Urinary bladder (tissue), 4 donors: ENCODE data around the gene ORAI2. TPM values are rescaled to one million over a fixed set of nuclear protein-coding genes. Genes with fewer than 3 reads are reported as not detected.

Experiments
- DNase-seq: peaks from one replicate; pipeline ENCODE4 v3.0.0-alpha.2; 2015; ENCODE audit errors: extremely low spot score
- H3K27ac ChIP-seq: one replicate; pipeline ENCODE4 v1.5.1; 2013; ENCODE audit warnings: low read depth, mild to moderate bottlenecking, moderate library complexity
- H3K36me3 ChIP-seq: one replicate; pipeline ENCODE4 v1.6.1; 2013; ENCODE audit warnings: mild to moderate bottlenecking, moderate library complexity; ENCODE audit not compliant: insufficient read depth
- H3K4me1 ChIP-seq: one replicate; pipeline ENCODE4 v1.6.1; 2013; ENCODE audit warnings: mild to moderate bottlenecking, moderate library complexity; ENCODE audit not compliant: insufficient read depth
- H3K4me3 ChIP-seq: one replicate; pipeline ENCODE4 v1.5.1; 2013; ENCODE audit warnings: low read depth, low read length
- WGBS: extraction: QIAGEN DNeasy Blood & Tissue Kit; methylation state at CpG from one replicate; pipeline ENCODE4 v1.1.7; 2013; 5-methylcytosine and 5-hydroxymethylcytosine counted together
- polyA plus RNA-seq: library from polyadenylated mRNA; stranded (reverse); fragments of 200-250 nt; gene quantifications from one replicate; pipeline ENCODE4 v1.2.3, GENCODE V29; 2013
- total RNA-seq: library from RNA; depleted of rRNA; stranded (reverse); fragments of >200 nt; gene quantifications from one replicate; pipeline ENCODE4 v1.2.3, GENCODE V29; 2014
- donor health status: healthy with polysubstance abuse.
- donor health status: healthy.

ORAI2 gene
- total and polyA plus RNA-seq, 2 donors, result 11.5 to 13.1 TPM

DNA sequence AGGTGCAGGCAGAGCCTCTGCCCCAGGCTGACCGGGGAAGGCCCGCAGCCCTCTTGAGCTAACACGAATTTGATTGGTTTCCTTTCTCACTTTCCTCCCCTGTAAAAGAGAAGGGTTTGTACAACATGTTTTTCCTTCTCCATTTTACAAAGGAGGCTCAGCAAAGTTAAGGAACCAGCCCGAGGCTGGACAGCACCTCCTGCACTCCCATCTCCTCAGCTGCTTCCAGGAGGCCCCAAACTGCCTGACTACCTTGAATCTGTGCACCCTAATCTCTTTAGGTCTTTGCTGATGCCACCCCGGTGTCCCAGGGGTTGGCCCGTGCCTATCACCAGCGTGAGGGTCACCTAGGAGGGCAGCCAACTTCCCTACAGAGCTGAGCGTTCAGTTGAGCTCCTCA lies 27.1 kb downstream of the ORAI2 start:
- no peak for DNase-seq
- peaks cover 5% of the 10 kb centered on the region for H3K36me3 ChIP-seq
- WGBS, result 91% methylated on average over 8 of the region's 8 CpGs

DNA sequence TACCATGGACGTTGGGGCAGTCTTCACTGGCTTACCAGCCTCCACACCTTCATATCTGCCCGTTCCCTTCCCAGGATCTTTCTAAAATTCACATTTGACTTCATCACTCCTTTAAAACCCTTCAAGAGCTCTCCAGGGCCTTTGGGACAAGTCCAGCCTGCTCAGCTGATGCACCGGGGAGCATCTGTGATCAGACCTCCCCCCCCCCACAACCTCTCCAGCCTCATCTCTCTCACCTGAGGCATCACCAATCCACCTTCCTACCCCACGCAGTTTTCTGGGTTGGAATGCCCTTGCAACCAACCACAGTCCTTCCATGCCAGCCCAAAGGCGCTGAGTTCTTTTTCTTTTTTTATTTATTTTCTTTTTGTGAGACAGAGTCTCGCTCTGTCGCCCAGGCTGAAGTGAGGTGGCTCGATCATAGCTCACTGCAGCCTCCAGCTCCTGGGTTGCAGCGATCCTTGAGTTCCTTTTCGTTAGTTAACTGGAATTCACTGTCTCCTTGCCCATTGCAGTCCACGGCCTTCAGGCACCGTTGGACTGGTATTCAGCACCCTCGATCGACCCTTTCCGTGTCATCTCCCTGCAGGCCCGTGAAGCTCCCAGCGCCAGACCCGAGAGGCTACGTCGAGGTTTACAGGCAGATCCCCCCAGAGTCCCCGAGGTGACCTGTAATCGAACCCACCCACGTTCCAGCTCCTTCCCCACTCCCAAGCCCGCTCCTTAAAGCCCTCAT lies 30.6 kb downstream of the ORAI2 start:
- WGBS, result 10% methylated on average over 24 of the region's 24 CpGs
- Histone ChIP-seq H3K36me3 (no peaks in the 10 kb centered on the region), H3K4me1 (no peaks in the 10 kb centered on the region), H3K27ac (no peak overlapping the region), H3K4me3 (peak overlapping the region; percentile 77)
- DNase-seq, result no peak

More for the DNA sequence above, 27.1 kb downstream of the ORAI2 start:
- H3K4me1 ChIP-seq, result no peaks in the 10 kb centered on the region
- H3K4me3 ChIP-seq, result no peak overlapping the region
- no peak overlapping the region for H3K27ac ChIP-seq

DNA sequence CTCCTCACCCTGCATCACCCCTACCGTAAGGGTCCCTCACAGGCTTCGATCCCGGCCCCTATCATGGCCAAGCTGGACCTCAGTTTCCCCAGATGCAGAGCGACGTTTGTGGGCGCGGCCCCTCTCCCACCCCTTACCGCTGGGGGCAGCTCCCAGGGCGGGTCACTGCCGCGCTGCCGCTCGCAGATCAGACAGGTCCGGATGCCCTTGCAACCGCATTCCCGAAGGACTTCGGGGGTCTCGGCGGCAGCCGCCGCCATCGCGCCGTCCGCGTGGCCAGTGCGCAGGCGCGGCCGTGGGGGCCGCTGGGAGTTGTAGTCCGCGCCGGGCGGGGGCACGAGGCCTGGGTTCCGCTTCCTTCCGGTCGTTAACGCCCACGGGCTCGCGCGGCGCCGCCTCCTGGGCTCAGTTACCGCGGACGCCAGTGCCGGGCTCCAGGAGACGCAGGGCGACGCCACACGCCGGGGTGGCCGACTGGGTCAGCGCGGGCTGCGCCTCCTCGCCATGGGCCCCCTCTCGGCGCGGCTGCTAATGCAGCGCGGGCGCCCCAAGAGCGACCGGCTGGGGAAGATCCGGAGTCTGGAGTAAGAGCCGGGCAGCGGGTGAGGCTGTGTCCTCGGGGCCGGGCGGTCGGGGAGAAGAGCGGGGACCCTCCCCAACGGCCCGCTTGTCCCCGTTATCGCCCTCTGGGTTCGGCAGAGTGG lies 31.4 kb downstream of the ORAI2 start, which contains the start of the genes ALKBH4 and LRWD1:
ALKBH4 (minus strand) TSS at position 287 of the 704 bp plus-strand sequence; CDS start at position 260, 27 bp downstream.
LRWD1 (plus strand) TSS at position 408 of the 704 bp plus-strand sequence; CDS start at position 505, 97 bp downstream.
- Histone ChIP-seq H3K36me3 (no peaks in the 10 kb centered on the region), H3K27ac (peak within 1 kb of the TSS; percentile 12), H3K4me3 (peak within 1 kb of the TSS; percentile 77), H3K4me1 (no peaks in the 10 kb centered on the region)
- DNase-seq, result peak; percentile 54
- WGBS, result under 1% methylated on average over 81 of the region's 81 CpGs

DNA sequence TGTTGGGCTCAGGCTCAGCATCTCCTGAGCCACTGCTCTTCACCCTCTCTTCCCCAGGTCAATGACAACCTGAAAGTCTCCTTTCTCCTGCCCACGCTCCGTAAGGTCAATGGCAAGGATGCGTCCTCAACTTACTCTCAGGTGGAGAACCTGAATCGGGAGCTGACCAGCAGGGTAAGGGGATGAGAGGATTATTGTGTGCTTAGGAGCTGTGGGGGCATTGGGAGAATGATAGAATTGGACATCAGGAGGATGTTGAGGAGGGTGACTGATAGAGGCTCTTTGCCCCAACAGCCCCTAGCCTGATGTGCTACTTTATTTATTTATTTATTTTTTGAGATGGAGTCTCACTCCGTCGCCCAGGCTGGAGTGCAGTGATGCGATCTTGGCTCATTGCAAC lies 32.7 kb downstream of the ORAI2 start:
- Histone ChIP-seq H3K36me3 (no peaks in the 10 kb centered on the region), H3K4me3 (no peak overlapping the region), H3K4me1 (no peaks in the 10 kb centered on the region), H3K27ac (no peak overlapping the region)
- DNase-seq, result no peak
- 95% methylated on average over 7 of the region's 7 CpGs for WGBS

DNA sequence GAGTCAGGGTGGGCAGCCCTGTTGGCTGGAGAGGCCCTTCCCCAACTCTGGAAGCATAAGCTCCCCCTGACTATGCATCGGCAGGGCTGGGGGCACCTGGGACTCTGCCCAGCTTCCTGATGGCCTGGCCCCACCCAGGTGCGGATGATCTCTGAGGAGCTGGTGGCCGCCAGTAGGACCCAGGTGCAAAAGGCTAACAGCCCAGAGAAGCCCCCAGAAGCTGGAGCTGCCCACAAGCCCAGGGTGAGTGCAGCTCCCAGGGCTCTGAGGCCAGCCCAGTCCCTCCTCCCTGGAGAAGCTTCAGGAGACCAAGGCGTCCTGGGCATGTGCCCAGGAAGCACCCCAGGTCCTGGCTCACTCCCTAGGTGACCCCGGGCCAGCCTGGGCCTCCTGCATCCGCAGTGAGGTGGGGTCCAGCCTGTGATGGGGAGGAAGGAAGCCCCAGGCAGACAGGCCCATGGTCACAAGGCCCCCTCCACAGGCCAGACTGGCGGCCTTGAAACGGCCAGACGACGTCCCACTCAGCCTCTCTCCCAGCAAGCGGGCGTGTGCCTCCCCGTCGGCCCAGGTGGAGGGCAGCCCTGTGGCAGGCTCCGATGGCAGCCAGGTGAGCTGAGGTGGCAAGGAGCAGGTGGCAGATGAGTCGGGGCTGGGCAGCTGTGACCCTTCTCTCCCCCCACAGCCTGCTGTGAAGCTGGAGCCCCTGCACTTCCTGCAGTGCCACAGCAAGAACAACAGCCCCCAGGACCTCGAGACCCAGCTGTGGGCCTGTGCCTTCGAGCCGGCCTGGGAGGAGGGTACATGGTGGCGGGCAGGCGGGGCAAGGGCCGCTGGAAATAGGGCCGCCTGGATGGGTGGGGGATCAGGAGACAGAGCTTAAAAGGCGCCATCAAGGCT lies 34.5 kb downstream of the ORAI2 start:
- Histone ChIP-seq H3K4me1 (no peaks in the 10 kb centered on the region), H3K4me3 (no peak overlapping the region), H3K36me3 (no peaks in the 10 kb centered on the region), H3K27ac (no peak overlapping the region)
- WGBS, result 92% methylated on average over 24 of the region's 24 CpGs
- no peak for DNase-seq

DNA sequence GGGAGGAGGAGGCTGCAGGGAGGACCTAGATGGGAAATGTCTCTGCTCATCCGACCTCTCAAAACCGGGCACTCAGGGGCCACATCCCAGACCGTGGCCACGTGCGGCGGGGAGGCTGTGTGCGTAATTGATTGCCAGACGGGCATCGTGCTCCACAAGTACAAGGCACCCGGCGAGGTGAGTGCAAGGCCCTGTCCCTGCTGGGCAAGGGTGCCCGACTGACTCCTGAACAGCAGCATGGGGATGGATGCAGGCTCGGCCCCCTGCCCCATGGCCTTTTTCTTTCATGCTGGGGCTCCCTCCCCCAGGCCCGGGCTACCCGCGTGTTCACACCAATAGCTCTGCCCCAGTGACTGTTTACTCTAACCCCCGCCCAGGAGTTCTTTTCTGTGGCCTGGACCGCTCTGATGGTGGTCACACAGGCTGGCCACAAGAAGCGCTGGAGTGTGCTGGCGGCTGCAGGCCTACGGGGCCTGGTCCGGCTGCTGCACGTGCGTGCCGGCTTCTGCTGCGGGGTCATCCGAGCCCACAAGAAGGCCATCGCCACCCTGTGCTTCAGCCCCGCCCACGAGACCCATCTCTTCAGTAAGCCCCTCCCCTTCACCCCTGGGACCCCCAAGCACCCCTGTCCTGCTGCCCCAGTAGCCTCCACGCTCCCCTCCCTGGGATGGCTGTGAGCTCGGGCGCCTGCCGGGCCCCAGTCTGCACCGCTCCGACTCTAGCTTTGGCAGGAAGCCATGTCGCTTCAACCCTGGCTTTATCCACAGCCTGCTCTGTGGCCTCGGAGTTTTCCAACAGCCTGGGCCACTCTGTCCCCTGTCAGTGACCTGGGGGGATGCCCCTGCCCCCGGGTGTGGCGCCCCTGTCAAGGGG lies 35.3 kb downstream of the ORAI2 start:
- Histone ChIP-seq H3K36me3 (no peaks in the 10 kb centered on the region), H3K4me1 (no peaks in the 10 kb centered on the region), H3K4me3 (no peak overlapping the region), H3K27ac (no peak overlapping the region)
- DNase-seq, result no peak
- 89% methylated on average over 40 of the region's 40 CpGs for WGBS

DNA sequence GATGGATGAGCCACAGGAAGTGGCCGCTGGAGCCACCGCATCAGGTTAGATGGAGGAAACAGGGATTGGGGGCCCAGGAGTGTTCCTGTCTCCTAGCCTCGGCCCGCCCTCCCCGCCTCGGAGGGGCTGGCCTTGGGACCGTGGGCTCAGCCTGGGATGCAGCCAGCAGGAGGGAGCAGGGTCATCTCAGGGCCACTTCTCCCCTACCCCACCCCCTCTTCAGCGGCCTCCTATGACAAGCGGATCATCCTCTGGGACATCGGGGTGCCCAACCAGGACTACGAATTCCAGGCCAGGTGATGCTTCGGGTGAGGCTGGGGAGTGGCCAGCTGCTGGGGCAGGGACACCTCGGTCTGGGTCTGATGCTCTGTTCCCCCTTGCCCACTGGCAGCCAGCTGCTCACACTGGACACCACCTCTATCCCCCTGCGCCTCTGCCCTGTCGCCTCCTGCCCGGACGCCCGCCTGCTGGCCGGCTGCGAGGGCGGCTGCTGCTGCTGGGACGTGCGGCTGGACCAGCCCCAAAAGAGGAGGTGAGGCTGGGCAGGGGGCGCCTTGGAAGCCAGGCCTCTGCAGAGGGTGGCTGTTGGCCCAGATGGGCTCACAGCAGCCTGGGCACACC lies 36.1 kb downstream of the ORAI2 start:
- WGBS, result 90% methylated on average over 24 of the region's 24 CpGs
- Histone ChIP-seq H3K4me3 (no peak overlapping the region), H3K36me3 (no peaks in the 10 kb centered on the region), H3K4me1 (no peaks in the 10 kb centered on the region), H3K27ac (no peak overlapping the region)
- DNase-seq, result no peak

DNA sequence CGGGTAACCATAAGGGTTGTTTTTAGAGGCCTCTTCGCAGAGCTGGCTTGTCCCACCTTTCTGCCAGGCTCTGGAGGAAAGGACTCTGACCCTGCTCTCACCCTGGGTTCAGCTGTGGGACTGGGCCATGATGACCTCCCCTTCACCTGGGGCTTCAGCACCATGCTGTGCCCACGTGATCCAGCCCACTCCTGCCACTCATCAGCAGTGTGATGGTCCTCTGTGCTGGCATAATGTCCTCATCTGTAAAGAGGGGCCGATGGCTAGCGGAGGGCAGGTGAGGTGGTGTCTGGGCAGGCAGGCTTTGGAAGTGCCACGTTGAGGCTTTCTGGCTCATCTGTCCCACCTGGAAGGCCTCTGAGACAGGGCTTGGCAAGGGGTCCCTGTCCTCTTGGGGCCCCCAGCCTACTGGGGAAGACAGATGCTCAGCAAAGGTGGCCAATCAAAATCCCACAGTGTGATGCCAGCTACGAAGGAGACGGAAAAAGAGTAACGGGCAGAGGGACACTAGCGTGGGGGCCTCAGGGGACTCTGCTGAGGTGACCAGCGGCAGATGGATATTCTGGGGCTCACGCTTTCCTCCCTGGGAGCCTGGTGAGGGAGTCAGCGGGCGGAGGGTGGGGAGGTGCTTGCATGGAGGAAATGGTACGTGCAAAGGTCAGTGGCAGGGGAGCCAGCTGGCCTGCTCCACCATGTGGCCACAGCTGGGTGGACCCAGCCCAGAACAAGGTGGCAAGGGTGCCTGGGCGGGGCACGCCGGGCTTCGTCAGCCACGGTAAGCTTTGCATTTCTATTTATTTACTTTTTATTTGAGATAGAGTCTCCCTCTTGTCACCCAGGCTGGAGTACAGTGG lies 36.8 kb downstream of the ORAI2 start:
- WGBS, result 87% methylated on average over 20 of the region's 20 CpGs
- no peaks in the 10 kb centered on the region for H3K4me1 ChIP-seq
- no peak for DNase-seq
- H3K4me3 ChIP-seq, result no peak overlapping the region
- no peaks in the 10 kb centered on the region for H3K36me3 ChIP-seq
- no peak overlapping the region for H3K27ac ChIP-seq

DNA sequence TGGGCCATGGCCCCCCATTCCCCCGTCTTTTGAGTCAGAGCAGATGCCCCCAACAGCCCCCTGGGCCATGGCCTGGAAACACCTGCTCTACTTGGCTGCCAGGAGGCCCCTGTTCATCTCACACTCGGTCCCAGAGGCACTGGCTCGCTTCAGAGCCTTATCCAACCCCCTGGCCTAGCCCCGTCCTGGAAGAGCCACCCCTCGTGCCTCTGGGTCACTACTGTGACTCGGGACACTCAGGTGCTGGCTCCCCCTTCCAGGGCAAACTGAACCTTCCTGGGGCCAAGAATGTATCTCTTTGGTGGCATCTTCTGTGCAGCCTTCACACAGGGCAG lies 38.4 kb downstream of the ORAI2 start:
- 82% methylated on average over 6 of the region's 6 CpGs for WGBS
- Histone ChIP-seq H3K4me1 (no peaks in the 10 kb centered on the region), H3K4me3 (no peak overlapping the region), H3K36me3 (no peaks in the 10 kb centered on the region), H3K27ac (no peak overlapping the region)
- no peak for DNase-seq

DNA sequence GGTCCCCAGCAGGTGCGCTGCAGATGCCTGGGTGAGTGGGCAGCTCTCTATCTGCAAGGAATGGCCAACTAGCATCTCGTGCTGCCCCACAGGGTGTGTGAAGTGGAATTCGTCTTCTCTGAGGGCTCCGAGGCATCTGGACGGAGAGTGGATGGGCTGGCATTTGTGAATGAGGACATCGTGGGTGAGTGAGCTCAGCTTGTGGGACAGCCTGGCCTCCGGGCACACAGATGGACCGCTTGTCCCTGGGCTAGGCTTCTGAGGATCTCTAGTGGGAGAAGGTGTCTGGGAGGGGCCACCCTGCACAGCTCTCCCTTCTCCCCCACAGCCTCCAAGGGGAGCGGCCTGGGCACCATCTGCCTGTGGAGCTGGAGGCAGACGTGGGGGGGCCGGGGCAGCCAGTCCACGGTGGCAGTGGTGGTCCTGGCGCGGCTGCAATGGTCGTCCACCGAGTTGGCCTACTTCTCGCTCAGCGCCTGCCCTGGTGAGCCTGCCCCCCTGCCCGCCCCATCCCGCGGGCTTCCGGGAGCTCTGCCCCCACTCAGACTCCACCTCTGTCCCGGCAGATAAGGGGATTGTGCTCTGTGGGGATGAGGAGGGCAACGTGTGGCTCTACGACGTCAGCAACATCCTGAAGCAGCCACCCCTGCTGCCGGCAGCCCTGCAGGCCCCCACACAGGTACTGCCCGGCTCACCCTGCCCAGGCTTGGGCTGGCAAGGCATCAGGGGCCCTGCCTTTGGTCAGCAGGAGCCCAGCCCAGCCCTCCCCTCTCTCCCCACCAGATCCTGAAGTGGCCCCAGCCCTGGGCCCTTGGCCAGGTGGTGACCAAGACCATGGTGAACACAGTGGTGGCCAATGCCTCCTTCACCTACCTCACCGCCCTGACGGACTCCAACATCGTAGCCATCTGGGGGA lies 39.0 kb downstream of the ORAI2 start:
- no peak for DNase-seq
- H3K36me3 ChIP-seq, result no peaks in the 10 kb centered on the region
- no peak overlapping the region for H3K4me3 ChIP-seq
- WGBS, result 71% methylated on average over 31 of the region's 31 CpGs
- no peaks in the 10 kb centered on the region for H3K4me1 ChIP-seq
- H3K27ac ChIP-seq, result no peak overlapping the region

DNA sequence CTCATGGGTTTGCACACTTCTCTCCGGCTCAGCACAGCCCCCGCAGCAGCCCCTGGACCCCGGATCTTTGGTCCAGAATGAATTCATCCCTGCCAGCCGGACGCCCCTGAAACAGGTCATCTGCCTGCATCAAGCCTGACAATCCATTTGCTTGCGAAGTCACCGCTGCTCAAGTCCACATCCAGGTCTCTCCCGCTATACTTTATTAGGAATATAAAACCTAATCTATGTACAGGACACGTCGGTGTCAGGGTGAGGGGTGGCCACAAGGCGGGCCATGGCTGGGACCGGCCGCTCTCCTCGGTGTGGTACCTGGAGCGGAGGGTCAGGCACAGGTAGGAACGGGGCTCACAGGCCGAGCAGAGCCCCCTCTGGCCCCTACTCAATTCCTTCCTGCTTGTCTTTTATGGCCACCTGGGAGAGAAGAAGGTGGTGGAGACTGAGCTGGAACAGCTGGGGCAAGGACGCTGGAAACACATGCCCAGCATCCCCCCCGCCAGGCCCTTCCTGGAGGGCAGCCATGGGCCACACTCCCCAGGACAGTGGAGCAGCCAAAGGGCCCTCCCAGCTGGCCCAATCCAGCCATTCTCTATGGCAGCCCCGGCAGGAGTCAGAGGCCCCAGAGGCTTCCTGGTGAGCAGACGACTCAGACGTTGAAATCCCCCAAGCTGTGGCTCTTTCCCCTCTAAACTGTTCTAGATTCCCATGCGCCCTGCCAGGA lies 40.1 kb downstream of the ORAI2 start:
- Histone ChIP-seq H3K4me3 (no peak overlapping the region), H3K4me1 (no peaks in the 10 kb centered on the region), H3K27ac (no peak overlapping the region), H3K36me3 (no peaks in the 10 kb centered on the region)
- 77% methylated on average over 23 of the region's 23 CpGs for WGBS
- no peak for DNase-seq
